HG02970 (cell line): ENCODE results near the gene ADCY1.
A peak's percentile ranks its signal among the peaks of the same experiment; 100 is the strongest.
"Not testable (repeated sequence)": the region's sequence is repeated elsewhere in the genome, so short reads cannot be mapped to it uniquely, and the experiment has no call there.

Experiments used
- ATAC-seq: cut with Tn5 transposase; IDR thresholded peaks from one replicate; pipeline ENCODE4 v1.9.1; 2021; ENCODE audit warnings: mild to moderate bottlenecking, moderate library complexity, moderate number of reproducible peaks; ENCODE audit not compliant: unreplicated experiment, low FRiP score

ADCY1 gene

GRCh38 chr7:45725231-45725630 lies 151.1 kb downstream of the ADCY1 start:
- not testable (repeated sequence) for ATAC-seq

- ATAC-seq, result no peak
Measured at GRCh38 chr7:45726883-45727282, 152.7 kb downstream of the ADCY1 start.

DNA sequence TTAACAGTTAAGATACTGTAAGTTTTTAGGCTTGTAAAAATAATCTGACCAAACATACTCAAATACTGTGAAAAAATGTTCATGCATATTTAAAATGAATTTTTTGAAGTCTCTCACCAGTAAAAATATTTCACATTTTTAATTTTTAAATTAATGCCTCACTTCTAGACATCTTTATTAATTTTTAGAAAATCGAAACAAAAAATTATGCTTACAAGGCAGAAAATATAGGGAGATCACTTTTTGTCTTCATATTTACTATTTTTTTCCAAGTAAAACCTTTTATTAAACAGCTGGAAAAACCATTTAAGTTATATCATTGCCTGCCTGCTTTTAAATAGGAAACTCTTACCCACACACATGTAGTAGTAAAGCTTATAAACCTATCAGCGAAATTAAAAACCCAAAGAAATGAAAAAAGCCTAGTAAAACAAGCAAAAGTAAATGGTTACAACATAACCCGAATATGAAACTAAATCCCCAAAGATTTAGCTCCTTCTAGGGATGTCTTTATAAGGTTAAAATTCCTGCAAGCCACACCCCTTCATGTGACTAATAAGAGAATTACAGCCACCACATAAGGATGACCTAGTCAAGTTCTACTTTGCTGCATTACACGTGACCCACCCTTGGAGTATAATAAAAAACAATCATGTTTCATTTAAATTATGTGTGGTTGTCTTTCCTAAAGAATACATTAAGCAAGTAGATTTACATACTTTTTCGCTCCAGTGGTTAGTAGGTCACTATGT lies 157.7 kb downstream of the ADCY1 start:
- not testable (repeated sequence) for ATAC-seq

DNA sequence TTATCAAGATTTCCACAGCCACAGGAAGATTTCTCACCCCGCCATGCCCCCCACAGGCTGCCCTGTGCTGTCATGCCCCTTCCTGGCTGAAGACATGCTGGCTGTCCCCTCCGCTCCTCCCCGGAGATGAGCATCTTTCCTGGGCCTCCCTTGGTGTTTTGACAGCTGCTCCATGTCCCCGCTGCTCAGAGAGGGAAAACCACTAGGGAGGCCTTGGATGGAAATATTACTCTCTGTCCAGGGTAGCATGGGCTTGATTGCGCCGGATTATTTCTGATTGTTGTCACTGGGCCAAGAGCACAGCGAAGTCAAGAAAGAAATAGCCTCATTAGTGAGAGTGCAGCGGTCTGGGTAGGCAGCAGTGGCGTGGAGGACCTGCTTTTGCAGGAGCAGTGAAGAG lies 164.8 kb downstream of the ADCY1 start:
- ATAC-seq, result not testable (repeated sequence)

- not testable (repeated sequence) for ATAC-seq
Measured at GRCh38 chr7:45740573-45740972, 166.4 kb downstream of the ADCY1 start.

DNA sequence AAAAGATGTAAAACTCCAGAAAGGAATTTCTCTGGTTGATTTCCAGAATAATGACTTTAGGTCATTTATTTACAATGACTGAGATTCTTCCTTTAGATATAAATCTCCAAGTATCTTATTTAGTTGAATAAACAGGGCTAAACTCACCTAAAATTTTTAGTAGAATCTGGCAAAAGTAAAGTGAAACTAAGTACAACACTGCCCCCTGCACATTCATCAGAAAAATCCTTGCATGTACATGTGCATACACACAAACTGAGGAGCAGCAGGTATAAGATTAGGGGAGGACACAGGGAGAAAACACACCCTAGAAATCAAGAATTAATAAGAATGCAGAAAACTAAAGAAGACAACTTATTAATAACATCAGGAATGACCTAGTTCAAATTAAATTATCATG lies 174.8 kb downstream of the ADCY1 start:
- ATAC-seq, result not testable (repeated sequence)

GRCh38 chr7:45751352-45751751 lies 177.2 kb downstream of the ADCY1 start:
- ATAC-seq, result not testable (repeated sequence)

DNA sequence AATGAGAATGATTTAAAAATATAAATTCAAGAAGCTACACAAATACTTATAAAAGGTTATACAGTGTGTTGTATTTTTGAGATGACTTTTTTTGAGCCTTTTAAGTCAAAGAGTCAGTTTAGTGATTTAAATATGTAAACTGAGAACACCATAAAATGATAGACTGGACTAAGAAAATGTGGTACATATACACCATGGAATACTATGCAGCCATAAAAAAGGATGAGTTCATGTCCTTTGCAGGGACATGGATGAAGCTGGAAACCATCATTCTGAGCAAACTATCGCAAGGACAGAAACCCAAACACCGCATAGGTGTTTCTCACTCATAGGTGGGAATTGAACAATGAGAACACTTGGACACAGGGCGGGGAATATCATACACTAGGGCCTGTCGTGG lies 182.2 kb downstream of the ADCY1 start:
- not testable (repeated sequence) for ATAC-seq

DNA sequence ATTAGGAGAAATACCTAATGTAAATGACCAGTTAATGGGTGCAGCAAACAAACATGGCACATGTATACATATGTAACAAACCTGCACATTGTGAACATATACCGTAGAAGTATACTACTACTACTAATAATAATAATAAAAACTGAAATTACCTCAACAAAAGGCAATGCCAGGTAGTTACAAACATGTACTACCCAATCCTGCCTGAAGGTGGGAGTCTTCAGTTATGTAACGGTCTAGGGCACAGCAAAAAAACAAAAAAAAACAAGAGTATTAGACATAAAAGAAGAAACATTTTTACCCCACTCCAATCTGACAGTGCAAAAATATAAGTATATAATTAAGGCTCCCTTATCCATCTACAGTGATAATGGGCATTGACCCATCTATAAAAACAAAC lies 182.6 kb downstream of the ADCY1 start:
- not testable (repeated sequence) for ATAC-seq

- not testable (repeated sequence) for ATAC-seq
Measured at GRCh38 chr7:45759464-45759863, 185.3 kb downstream of the ADCY1 start.

DNA sequence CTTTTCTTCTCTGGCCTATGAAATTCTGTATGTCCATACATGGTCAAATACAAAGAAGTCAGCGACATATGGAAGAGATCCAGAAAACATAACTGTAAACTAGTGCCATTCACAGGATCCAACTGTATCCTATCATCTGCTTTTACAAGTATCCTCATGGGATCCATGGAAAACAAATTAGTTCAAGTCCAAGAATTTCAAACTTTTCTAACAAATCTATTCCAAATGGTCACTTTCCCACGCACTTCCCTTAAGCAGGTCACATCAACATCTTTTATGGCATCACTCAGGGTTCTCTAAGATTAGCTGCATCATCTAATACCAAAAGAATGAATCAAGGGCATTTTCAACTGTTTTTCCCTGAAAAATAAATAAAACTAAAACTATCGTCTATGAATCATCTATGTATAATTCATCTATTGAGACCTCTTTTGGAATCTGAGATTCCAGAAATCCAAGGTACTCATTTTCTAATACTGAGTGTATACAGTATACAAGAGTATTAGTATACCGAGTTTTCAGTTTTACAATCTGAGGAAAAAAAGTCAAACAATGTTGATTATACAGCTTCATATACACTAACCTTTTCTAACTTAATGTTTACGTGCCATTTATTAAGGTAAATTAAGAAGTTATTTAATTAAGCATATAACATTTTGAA lies 187.5 kb downstream of the ADCY1 start:
- not testable (repeated sequence) for ATAC-seq

DNA sequence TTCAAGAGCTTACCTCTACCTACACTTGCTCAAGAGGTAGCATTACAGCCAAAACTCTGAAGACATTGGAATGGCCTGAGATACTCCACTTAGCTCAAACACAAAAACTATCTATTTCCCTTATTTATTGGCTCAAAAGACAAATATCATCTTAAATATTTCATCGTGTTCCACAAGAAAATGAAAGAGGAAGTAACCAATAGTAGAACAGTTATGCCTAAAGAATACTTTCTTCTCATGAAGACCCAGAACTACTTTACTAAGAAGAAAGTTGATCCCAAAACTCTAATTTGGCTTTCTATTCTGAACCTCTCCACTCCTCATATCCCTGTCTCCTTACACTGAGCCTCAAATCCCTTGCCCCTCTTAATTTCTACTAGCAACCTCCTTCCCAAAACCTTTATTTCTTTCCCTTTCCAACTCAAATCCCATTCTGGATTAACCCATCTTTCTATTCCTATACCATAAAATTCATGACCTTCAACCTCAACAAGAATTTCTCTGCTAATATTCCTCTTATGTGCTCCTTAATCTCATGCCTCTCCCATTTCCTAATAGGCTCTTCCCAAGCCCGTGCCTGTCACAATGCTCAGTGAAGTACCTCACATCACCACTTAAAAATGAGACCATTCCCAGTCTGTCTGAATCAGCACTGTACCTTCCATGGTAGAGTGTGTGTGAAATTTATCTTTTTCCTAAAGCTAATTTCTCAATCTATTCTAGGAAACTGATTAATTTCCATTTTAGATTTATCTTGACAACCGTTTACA lies 188.2 kb downstream of the ADCY1 start:
- not testable (repeated sequence) for ATAC-seq

DNA sequence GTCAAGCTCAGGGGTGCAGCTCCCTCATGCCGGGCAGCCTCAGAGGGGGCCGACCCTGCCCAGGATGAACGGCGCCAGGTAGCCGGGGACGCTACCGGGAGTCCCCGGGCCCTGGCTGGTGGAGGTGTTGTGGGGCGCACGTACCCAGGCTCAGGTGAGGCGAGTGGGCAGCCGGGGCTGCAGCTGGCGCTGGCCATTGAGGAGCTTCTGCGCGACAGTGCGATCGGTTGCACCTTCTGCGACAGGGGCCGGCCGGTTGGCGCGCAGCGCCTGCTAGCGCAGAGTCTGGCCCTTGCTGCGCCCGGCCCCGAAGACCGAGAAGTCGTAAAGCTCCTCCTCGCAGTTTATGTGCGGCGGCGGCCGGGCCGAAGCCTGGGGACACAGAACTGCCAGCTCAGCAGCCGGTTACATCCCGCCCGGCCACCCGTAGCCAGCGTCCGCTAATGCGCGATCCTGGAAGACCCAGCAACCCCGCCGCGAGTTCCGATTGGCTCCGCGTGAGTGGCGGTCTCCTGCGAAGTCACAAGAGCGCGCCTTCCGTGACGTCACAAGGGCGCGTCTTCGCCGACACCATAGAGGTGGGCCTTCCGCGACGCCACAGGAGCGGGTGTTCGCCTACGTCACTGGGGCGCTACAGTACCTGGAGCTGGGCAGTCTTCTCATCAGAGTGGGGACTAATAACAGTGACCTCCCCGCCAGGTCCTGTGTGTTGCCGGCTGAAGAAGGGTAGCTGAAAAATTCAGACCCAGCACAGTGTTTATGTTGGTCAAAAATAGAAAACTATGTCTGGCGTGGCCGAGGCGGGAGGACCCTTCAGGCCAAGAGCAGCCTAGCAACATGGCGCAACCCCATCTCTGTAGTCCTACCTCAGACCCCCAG lies 194.6 kb downstream of the ADCY1 start:
- ATAC-seq, result peak; percentile 100

DNA sequence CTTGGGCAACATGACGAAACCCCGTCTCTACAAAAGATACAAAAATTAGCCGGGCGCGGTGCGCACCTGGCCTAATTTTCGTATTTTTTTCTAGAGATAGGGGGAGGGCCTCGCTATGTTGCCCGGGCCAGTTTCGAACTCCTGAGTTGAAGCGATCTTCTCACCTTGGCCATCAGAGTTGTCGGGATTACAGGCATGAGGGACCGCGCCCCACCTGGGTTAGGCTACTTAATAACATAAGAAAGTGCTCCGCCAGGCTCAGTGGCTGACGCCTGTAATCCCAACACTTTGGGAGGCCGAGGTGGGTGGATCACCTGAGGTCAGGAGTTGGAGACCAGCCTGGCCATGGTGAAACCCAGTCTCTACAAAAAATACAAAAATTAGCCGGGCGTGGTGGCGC lies 195.5 kb downstream of the ADCY1 start:
- ATAC-seq, result not testable (repeated sequence)
